HG03432 (cell line): Measurements from ENCODE around the gene CCR9.

Experiments used
- ATAC-seq: cut with Tn5 transposase; IDR thresholded peaks from one replicate; pipeline ENCODE4 v1.9.1; 2021; ENCODE audit warnings: mild to moderate bottlenecking, moderate library complexity; ENCODE audit not compliant: unreplicated experiment

CCR9 gene

DNA sequence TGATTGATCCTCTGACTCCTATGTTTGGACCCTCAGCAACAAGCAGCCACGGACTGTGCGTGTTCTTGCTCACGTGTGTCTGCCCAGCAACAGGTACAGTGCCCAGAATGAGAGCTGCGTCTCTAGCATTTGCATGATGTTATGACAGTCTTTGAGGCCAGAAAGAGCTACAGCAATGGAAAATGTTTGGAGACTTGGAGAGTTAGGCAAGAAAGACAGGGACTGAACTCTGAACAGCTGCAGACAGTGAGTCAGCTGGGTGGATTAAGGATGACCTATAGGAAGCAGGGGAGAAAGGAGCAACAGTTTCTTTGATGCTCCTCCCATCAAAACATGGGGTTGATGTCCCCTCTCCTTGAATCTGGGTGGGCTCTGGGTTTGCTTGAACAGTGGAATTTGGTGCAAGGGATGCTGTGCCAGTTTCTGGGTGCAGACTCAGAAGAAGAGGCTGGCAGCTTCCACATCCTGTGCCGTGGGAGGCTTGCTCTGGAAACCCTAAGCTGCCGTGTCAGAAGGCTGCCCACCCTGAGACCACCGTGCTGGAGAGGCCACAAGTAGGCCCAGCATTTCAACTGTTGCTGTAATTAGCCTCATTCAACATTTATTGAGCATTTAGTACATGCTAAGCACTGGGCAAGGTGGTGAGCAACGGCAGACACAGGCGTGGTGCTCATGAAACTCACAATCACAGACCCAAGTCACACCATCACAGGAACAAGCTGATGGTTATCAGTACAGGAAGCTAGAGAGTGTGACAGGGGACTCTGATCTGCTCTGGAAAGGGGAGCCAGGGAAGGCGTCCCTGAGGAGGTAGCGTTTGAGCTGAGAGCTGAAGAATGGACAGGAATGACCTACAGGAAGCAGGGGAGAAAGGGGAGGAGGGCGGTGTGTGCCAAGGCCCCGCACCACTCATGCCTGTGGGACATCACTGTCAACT lies 21.7 kb downstream of the CCR9 start:
- no peak for ATAC-seq

DNA sequence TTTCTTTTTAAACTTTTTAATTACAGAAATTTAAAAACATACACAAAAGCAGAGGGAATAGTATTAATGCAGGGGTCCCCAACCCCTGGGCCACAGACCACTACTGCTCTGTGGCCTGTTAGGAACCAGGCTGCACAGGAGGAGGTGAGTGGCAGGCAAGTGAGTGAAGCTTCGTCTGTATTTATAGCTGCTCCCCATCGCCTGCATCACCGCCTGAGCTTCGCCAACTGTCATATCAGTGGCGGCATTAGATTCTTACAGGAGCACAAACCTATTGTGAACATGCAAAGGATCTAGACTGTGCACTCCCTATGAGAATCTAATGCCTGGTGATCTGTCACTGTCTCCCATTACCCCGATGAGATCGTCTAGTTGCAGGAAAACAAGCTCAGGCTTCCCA lies 22.4 kb downstream of the CCR9 start:
- ATAC-seq = no peak

DNA sequence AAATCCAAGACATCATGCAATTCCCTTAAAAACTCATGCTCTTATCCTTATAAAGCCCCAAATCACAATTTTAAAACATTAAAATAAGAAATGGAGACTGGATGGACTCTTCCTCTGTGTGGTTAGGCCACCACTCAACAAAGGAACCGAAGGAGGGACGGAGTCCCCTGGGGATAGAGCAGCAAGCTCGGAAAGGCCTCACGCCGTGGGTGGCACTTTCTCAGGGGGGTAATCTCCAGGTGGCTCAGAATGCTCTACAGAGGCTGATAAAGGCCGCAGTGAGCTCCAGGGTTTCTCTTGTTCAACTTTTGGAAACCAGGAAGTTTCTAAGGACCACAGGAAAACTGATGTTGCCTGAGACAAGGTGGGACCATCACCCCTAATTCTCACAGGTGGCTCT lies 23.2 kb downstream of the CCR9 start:
- ATAC-seq = no peak

DNA sequence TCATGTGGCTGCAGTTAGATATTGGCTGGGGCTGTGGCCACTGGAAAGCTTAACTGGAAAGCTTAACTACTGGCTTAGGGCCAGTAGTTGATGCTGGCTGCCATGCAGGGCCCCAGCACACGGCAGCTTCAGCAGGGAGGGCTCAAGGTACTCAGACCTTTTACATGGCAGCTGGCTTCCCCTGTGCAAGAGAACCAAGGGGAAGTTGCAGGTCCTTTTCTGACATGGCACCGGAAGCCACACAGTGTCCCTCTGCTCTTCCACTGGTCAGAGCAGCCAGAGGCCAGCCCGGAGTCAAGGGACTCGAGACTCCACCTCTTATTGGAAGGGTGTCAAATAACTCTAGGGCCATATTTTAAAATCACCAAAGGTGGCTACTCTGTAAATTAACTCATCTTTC lies 24.5 kb downstream of the CCR9 start:
- no peak for ATAC-seq

DNA sequence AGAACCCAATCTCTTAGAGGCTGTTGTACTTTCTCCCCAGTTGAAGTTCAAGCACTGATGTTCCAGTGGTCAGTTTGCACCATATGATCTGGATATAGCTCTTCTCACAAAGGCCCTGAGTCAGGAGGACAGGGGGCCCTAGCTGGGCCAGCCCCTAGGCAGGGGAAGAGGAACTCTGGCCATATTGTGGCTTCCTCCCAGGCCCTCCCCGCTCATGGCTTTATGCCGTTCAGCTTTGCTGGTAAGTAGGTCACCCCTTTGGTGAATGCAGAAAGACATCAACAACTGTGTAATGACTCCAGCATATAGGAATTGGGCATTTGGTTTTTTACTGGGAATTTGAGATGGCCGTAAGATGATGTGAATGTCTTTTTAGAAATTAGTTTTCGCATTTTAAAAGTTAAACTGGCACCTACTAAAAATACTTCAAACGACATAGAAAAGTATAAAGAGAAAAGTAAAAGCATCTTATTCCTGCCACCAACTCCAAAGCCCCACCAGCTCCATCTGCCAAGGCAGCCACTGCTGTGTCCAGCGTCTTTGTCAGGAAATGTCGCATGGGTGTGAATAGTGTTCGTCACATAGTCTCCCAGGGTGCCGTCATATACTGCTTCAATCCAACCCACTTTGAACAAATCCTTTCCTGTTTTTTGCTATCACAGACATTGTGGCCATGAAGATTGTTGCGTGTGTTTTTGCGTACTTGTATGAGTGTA lies 25.3 kb downstream of the CCR9 start:
- no peak for ATAC-seq

DNA sequence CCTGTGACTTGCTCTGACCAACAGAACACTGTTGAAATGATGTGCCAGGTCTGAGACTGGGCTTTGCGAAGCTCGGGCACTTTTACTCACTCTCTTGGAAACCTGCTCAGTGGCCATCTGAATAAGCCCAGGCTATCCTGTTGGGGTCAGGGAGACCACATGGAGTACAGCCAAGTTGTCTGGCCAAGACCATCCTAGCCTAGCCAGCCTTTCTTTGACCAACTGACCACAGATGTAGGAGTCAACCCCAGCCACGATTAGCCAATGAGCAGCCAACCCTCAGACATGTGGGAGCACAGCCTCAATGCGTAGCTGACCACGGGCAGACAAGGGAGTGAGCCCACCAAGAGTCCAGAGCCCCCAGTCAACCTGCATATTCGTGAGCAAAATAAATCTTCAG lies 26.1 kb downstream of the CCR9 start:
- no peak for ATAC-seq

DNA sequence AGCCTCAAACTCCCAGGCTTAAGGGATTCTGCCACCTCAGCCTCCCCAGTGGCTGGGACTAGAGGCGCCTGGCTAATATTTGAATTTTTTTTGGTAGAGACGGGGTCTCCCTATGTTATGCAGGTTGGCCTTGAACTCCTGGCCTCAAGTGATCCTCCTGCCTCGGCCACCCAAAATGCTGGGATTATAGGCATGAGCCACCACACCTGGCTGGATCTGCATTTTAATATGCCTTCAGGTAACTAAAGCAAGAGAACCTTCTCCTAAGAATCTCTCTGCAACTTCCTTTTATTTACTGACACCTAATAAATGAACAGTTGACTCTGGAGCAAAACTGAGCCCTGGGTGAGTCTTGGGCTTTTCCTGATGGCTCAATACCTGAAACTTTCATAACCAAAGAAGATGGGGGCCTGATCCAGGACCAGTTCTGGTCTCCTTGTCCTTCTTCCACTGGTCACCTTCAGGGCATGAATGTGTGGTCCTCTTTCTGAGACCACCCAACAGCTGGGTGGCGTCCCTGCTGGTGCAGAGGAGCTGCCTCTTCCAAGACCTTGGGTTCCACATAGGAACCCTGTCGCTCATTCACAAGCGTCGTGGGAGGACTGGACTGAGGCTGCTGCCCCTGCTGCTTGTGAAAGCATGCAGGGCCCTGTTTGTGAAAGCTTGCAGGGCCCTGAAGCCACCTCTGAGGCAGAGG lies 28.2 kb downstream of the CCR9 start:
- no peak for ATAC-seq

DNA sequence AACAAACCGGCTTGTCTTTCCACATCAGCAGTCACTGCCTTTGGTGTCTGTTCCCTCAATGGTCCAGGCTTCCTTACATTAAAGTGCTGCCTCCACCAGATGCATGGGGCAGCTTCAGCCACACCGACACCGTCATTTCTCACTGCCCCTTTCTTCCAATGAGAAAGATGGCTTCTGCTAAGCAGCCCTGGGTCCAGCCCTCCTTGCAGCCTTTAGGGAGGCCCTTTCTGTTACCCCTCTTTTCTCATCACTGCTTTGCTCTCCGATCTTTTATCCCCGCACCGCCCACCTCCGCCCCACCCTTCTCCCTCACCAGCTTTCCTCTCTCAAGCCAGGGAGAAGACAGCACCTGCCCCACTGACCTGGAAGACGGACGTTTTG lies 28.7 kb downstream of the CCR9 start:
- ATAC-seq = no peak

DNA sequence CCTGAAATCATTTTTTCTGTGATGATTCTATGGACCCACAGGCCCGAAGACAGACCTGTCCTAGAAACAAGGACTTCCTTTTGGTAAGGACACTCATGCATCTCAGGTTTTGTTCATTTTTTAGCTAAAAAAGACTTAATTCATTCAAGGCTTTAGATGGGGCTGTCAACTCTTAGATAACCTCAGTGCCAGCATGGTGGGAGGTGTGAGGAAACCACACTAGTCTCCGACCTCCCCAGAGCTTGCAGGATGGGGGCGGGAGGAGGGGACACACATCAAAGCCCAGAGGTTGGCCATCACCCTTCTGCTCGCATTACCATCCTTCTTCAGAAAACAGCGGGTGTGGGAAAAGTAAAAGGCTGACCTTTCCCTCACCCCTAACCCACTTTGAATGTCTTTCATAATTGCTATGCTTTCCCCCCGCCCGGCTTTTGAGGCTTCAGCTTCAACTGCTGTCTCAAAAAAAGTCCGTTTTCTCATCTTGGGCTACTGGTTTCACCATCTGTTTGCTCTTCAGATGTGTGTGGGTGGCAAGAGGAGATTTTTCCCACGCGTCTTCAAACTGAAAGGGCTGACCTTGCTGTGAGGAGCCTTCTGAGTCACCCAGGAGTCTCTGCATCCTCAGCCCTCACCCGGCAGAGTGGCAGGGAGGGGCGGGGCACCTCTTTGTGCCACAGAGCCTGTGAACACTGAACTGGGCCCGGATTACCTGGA lies 29.3 kb downstream of the CCR9 start:
- peak; percentile 92 for ATAC-seq

DNA sequence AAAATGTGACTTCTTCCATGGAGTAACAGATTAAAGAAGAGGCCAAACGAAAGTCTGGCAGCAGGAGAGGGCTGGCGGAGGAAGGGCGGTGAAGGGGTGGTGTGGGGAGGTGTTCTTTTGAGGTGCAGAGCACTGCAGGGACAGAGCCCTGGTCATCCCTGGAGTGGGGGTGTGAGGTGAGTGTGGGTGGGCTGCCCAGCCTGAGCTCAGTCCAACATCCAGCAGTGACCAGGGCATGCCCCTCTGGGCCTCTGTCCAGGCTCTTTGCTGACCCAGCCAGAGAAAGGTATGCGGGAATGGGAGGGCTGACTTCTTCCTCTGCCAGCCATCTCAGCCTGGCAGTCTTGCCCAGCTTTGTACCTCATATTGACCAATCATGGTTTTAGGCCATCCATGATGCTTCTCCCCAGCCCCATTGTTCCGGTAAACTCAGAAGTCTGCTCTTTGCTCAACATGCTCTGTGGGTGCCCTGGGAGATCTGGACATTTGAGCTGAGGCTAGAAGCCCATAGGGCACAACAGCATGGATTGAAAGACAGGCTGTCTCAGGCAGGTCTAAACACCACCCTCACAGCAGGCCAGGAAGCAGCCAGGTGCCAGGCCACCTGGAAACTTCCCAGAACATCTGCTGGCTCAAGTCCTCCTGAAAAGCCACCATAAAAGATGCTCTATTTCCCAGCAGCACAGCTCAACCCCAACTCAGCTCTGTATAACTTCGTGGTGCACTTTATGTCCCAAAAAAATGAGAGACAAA lies 31.0 kb downstream of the CCR9 start:
- no peak for ATAC-seq

DNA sequence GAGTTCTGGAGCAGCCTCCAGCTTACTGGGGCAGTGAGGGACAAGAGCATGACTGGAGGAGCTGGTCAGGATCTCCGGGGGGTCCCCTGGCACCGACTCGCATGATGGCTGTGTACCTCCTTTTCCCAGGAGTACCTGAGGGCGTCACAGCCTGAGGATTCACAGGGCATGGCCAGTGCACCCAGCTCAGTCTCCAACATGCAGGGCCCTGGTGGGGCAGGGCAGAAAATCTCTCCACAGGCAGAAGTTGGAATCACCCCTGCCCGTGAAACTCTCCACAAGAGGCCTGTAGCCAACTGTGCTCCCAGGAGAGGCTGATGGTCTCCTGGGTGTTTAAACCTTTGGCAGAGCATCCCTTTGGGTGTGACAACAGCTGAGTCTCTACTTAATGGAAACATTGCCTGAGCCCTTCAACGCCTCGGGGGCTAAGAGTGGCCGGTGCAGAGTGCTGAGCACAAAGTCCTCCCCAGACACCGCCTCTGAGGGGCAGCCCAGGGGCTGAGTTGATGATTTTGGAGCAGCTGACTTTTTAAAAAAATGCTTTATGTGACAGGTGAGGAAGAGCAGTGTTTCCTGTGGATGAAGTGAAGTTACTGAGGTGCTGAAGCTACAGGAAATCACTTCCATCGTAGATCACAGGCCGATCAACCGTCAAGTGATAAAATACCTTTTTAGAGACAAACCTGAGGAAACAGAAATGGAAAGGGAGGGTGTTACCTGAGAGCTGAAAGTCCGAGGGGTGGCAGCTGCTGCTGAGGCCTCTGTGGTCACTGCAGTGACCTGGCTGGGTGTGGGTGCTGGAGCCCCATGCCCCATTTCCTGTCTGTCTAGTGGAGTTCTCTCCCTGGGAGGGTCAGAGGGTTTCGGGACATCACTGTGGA lies 35.1 kb downstream of the CCR9 start:
- ATAC-seq = no peak

DNA sequence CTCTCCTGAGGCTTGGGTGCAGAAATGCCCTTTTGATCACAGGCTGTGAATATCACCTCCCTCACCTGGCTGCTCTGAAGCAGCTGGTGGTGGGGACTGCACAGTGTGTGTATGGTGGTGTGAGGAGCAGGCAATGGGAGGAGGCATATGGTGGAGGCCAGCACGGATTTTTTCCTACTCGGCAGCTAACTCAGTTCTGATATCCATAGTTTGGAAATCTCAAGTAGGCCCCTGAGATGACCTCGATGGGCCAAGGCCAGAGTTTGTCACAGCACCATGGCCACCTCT lies 35.6 kb downstream of the CCR9 start:
- ATAC-seq = no peak

DNA sequence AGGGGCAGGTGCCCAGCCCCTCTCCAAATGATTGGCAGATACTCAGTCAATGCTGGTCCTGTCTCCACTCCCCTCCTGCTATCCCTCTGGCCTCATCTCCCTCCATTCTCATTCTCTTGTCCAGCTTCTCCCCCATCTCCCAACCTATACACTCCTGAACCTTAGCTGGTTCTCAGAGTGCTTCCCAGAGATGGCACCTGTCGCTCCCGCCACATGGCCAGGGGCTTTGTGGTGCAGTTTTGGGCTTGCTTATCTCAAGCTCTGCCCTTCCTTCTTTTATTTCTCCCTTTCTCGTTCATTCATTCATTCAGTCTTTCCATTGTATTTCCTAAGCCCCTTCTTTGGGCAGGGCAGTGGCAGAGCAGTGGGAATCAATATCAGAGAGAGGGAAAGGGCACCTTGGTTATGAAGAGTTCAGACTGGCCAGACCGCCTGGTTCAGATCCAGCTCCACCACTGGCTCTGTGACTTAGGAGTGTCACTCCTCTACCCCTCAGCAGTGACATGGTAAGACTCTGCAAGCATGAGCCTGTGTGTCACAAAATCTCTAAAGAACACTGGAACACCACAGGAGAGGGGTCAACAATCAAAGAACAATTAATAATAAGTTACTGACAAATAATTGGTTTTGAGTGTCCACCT lies 36.7 kb downstream of the CCR9 start:
- ATAC-seq = no peak

DNA sequence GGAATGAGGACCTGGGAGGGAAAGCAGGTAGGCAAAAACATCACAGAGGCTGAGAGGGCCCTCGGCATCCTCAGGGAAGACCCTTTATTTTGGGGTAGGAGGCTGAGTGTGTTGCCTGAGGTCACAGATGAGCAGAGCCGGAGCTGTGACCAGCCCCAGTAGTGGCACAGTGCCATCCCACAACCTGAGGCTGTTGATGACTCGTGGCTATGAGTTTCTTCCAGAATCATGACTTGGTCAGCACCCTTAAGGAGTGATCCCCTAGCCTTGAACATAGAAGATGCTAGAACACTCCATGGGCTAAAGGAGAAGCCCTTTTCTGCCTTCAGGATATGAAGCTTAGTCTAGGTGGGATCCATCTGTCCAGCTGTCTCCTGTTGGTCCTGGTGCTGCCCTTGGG lies 37.4 kb downstream of the CCR9 start:
- ATAC-seq = no peak

DNA sequence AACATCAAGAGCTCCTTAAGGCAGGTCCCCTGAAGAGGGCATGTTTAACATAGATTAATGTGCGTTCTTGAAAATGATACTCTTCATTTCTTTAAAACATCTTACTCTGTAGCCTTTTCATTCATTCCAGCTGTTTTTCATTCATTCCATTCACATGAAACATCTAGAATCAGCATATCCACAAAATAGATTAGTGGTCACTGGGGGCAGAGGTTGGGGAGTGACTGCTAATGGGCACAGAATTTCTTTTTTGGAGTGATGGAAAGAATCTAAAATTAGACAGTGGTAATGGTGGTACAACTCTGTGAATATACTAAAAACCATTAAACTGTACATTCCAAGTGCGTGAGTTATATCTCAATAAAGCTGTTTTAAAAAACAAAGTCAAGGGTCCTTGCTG lies 41.5 kb downstream of the CCR9 start:
- ATAC-seq = no peak

DNA sequence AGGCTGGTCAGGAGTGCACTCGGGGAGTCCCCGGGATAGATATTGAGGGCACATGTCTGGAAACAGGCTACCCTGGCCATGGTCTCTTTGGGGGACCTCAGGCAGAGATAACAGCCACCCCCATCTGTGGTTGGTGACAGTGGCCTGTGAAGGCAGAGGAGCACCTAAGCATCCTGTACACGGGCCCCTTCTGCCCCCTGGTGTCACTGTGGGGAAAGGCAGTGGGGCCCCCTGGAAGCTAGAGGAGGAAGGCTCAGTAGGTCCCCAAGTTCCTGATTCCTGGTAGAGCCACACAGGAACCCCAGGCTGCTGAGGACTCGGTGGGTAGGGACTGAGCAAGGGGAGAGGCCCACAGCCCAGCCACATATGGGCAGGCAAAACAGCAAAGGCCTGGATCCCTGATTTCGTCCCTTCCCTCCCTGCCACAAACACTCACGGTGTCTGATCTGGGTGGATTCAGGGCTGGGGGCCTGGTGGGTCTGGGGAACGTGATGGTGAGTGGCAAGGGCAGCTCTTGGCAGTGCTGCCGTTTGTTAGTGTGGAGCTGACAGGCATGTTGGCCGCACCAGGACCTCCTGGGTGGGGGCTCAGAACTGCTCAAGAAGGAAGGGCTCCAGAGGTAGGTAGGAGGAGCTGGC lies 42.8 kb downstream of the CCR9 start:
- peak; percentile 50 for ATAC-seq

DNA sequence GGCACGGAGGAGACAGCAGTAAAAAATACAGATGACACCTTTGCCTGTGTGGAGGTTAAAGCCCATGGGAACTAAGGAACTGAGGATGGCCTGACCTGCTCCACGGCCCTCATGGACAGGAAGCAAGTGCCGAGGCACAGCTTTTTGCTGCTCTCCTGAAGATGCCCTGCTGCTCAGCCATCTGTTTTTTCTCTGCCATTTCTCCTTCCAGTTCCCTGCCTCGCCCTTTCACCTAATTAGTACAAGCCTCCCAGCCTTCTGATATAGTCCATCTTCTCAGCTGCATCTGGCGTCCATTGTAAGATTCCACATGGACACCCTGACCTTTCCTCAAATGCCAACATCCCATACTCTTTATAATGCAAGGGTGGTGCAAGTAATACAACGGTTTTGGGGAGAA lies 45.2 kb downstream of the CCR9 start:
- no peak for ATAC-seq

DNA sequence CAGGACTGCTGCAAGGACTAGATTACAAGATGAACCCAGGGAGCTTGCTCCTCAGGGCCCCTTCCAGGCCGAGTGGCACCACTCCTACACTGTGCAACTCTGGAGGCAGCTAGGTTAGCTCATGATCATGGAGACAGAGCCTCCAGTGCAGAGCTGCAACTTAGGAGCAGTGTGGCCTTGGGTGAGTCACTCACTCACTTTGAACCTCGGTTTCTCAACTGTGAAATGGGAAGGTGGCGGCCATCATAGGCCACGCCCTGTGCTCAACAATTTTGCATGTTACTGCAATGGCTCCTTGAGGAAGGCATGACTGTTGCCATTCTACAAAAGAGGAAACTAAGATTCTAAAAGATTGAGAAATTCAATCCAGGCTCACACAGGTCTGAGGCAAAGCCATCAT lies 45.8 kb downstream of the CCR9 start:
- ATAC-seq = no peak

DNA sequence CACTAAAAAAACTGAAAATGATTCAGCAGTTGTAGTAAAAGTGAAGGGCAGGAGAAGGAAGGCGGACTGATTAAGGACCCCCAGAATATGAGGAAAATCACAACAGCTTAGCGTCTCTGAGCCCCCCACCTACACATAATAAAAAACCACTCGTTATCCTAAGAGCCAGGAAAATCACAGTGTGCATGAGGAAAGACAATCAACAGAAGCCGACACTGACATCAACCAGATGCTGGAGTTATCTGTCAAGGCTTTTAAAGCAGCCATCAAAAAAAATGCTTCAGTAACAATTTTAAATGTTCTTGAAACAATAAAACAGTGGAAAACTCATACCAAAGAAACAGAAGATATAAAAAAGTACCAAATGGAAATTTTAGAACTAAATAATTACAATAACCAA lies 47.2 kb downstream of the CCR9 start:
- no peak for ATAC-seq
